ENCODE data around the gene EFNA5. TPM values are rescaled to one million over a fixed set of nuclear protein-coding genes. Genes with fewer than 3 reads are reported as not detected.

Gene EFNA5
- total and polyA plus RNA-seq, 10 of the 15 experiments (the other 5 are each of a cell fraction or from before 2014, with no cell fraction given) = 0.19 to 12.6 (median 3.9) TPM

- POLR2A ChIA-PET = no interaction called here
- SMC1A ChIA-PET (ENCODE audit: uncharacterized antibody, unreplicated experiment) = interaction anchor here (0.9 to 1.4 kb wide), 2 partner anchors 12 to 35 kb away, joined by 3 to 5 read pairs; no protein-coding TSS in a partner anchor
- Histone ChIP-seq H4K20me1 (ENCODE audit: control insufficient read depth, insufficient read depth) (no peaks in the 10 kb centered on the region), H3K79me2 (ENCODE audit: control insufficient read depth, insufficient read depth, low read length) (no peaks in the 10 kb centered on the region), H3K4me2 (ENCODE audit: control insufficient read depth, insufficient read depth) (no peak overlapping the region), H3K9ac (ENCODE audit: control insufficient read depth, insufficient read depth, low read length) (no peak overlapping the region), H3K9me3 (replicated peaks; ENCODE audit: control insufficient read depth, insufficient read depth, low read length) (no peaks in the 10 kb centered on the region), H2AFZ (ENCODE audit: control insufficient read depth, low read depth, low read length) (no peak overlapping the region), H3K4me1 (ENCODE audit: control insufficient read depth, insufficient read depth, low read length) (no peaks in the 10 kb centered on the region), H3K27me3 (replicated peaks in 1 of 2; ENCODE audit: control insufficient read depth in 2 of 2, insufficient read depth in 2 of 2, low read length in 1 of 2) (no peaks in the 10 kb centered on the region), H3K27ac (ENCODE audit: control insufficient read depth, insufficient read depth) (no peak overlapping the region), H3K4me3 (no peak overlapping the region), H3K36me3 (ENCODE audit: control insufficient read depth in 2 of 2, insufficient read depth in 2 of 2, low read length in 1 of 2) (no peaks in the 10 kb centered on the region; a peak in 1 of 4 replicates)
- CTCF ChIA-PET = no interaction called here
- TF ChIP-seq, protein P1, sequence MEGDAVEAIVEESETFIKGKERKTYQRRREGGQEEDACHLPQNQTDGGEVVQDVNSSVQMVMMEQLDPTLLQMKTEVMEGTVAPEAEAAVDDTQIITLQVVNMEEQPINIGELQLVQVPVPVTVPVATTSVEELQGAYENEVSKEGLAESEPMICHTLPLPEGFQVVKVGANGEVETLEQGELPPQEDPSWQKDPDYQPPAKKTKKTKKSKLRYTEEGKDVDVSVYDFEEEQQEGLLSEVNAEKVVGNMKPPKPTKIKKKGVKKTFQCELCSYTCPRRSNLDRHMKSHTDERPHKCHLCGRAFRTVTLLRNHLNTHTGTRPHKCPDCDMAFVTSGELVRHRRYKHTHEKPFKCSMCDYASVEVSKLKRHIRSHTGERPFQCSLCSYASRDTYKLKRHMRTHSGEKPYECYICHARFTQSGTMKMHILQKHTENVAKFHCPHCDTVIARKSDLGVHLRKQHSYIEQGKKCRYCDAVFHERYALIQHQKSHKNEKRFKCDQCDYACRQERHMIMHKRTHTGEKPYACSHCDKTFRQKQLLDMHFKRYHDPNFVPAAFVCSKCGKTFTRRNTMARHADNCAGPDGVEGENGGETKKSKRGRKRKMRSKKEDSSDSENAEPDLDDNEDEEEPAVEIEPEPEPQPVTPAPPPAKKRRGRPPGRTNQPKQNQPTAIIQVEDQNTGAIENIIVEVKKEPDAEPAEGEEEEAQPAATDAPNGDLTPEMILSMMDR (IDR thresholded peaks at IDR 0.05 in 2 of 3, conservative IDR thresholded peaks at IDR 0.05 in 1 of 3; ENCODE audit: control insufficient read depth in 2 of 3, extremely low read depth in 1 of 3, insufficient read depth in 1 of 3, low read depth in 3 of 3, low read length in 3 of 3) = no peak
- TF ChIP-seq TAF1 (IDR thresholded peaks at IDR 0.05; ENCODE audit: borderline replicate concordance, low read depth, low read length) (no peak), SMAD1 (IDR thresholded peaks at IDR 0.05; ENCODE audit: low read depth, partially characterized antibody) (no peak)
- ATAC-seq (no peak), FAIRE-seq (no peak), DNase-seq (ENCODE audit: low read depth, low spot score) (no peak)
- RAD21 ChIA-PET (ENCODE audit: unreplicated experiment) = no interaction called here
- BruUV-seq (replicated peaks) = no TSS peak
- intact Hi-C loops (cut with micrococcal nuclease; ENCODE audit: unreplicated experiment) = no loop called here
- in situ Hi-C loops (cut with MboI) = no loop called here
- WGBS (ENCODE audit: insufficient coverage, insufficient replicate concordance, low lambda C conversion rate, missing lambda C conversion rate) = 56% methylated on average over 12 of the region's 12 CpGs
These were observed 268.1 kb downstream of the EFNA5 start for GRCh38 chr5:107402434-107403227.
